HEK293 (cell line): ENCODE results near the gene RUFY2.
A peak's percentile ranks its signal among the peaks of the same experiment; 100 is the strongest.
"Not testable (repeated sequence)": the region's sequence is repeated elsewhere in the genome, so short reads cannot be mapped to it uniquely, and the experiment has no call there.

Experiments used
- CTCF ChIA-PET: fragments of 350-600 bp; formaldehyde crosslinking; extraction: SDS; loops from one replicate; lab custom pipeline; 2021; ENCODE audit warnings: antibody characterized with exemption; lab: Yijun Ruan, JAX
- POLR2A ChIA-PET: fragments of 300-600 bp; formaldehyde crosslinking; extraction: SDS; loops from one replicate; lab custom pipeline; 2020; ENCODE audit warnings: antibody characterized with exemption, inconsistent platforms; lab: Yijun Ruan, JAX
- H3K27ac ChIP-seq: fragments of 200-500 bp; sonication (Bioruptor generic); 2 replicates; pipeline ENCODE4 v1.5.1; 2014; ENCODE audit warnings: low read depth, low read length, control low read depth, inconsistent platforms; ENCODE audit errors: extremely low read depth
- H3K36me3 ChIP-seq, 2 experiments: fragments of 200-500 bp in 1 of 2; sonication (Bioruptor generic) in 1 of 2; 1 replicate in 1 of 2; 2 replicates in 1 of 2; pipeline ENCODE4 v1.5.1; 2014 to 2017; ENCODE audit warnings: inconsistent platforms in 2 of 2, low read length in 2 of 2; ENCODE audit not compliant: control insufficient read depth in 2 of 2, insufficient read depth in 1 of 2
- H3K4me1 ChIP-seq: fragments of 200-500 bp; sonication (Bioruptor generic); 2 replicates; pipeline ENCODE4 v1.5.1; 2014; ENCODE audit warnings: mild to moderate bottlenecking, low read length, inconsistent platforms; ENCODE audit not compliant: control insufficient read depth, insufficient read depth
- H3K4me3 ChIP-seq: 2 replicates; pipeline ENCODE4 v1.5.1; 2011; ENCODE audit warnings: low read depth, mild to moderate bottlenecking, control low read depth, low read length, moderate library complexity
- H3K9me3 ChIP-seq: fragments of 200-500 bp; sonication (Bioruptor generic); 2 replicates; pipeline ENCODE4 v1.5.1; 2014; ENCODE audit warnings: low read depth, low read length, inconsistent platforms; ENCODE audit not compliant: control insufficient read depth, insufficient read depth
- BCL11B ChIP-seq: fragments of 450-650 bp; formaldehyde crosslinking; IDR thresholded peaks from 2 replicates; pipeline ENCODE4 v1.5.1; 2016; ENCODE audit warnings: low read depth, missing biosample characterization, missing genetic modification characterization
- GLIS1 ChIP-seq: fragments of 450-650 bp; formaldehyde crosslinking; IDR thresholded peaks from 2 replicates; pipeline ENCODE4 v1.5.1; 2016; ENCODE audit warnings: missing biosample characterization, missing genetic modification characterization
- KLF7 ChIP-seq: fragments of 450-650 bp; formaldehyde crosslinking; IDR thresholded peaks from 2 replicates; pipeline ENCODE4 v1.5.1; 2016; ENCODE audit warnings: missing biosample characterization, missing genetic modification characterization, borderline replicate concordance
- KLF8 ChIP-seq: fragments of 450-650 bp; formaldehyde crosslinking; IDR thresholded peaks from 2 replicates; pipeline ENCODE4 v1.5.1; 2016; ENCODE audit warnings: missing biosample characterization, missing genetic modification characterization
- OSR2 ChIP-seq: fragments of 450-650 bp; formaldehyde crosslinking; IDR thresholded peaks from 2 replicates; pipeline ENCODE4 v1.5.1; 2016; ENCODE audit warnings: missing biosample characterization, missing genetic modification characterization
- SCRT2 ChIP-seq: fragments of 450-650 bp; formaldehyde crosslinking; IDR thresholded peaks from 2 replicates; pipeline ENCODE4 v1.5.1; 2016; ENCODE audit warnings: missing biosample characterization, missing genetic modification characterization
- ZBTB17 ChIP-seq: fragments of 450-650 bp; formaldehyde crosslinking; IDR thresholded peaks from 2 replicates; pipeline ENCODE4 v1.5.1; 2016; ENCODE audit warnings: missing biosample characterization, missing genetic modification characterization
- ZBTB44 ChIP-seq: fragments of 450-650 bp; IDR thresholded peaks from 2 replicates; pipeline ENCODE4 v1.5.1; 2018; ENCODE audit warnings: missing biosample characterization, mild to moderate bottlenecking, missing genetic modification characterization
- ZNF10 ChIP-seq: fragments of 450-650 bp; formaldehyde crosslinking; IDR thresholded peaks from 2 replicates; pipeline ENCODE4 v1.5.1; 2017; ENCODE audit warnings: missing biosample characterization, missing genetic modification characterization
- ZNF146 ChIP-seq: fragments of 450-650 bp; formaldehyde crosslinking; IDR thresholded peaks from 2 replicates; pipeline ENCODE4 v1.5.1; 2016; ENCODE audit warnings: missing biosample characterization, missing genetic modification characterization
- ZNF248 ChIP-seq: fragments of 450-650 bp; formaldehyde crosslinking; IDR thresholded peaks from 2 replicates; pipeline ENCODE4 v1.5.1; 2017; ENCODE audit warnings: missing biosample characterization, missing genetic modification characterization
- ZNF292 ChIP-seq: fragments of 450-650 bp; formaldehyde crosslinking; IDR thresholded peaks from 2 replicates; pipeline ENCODE4 v1.5.1; 2016; ENCODE audit warnings: low read depth, missing biosample characterization, missing genetic modification characterization, borderline replicate concordance
- ZNF391 ChIP-seq: fragments of 450-650 bp; formaldehyde crosslinking; IDR thresholded peaks from 2 replicates; pipeline ENCODE4 v1.5.1; 2016; ENCODE audit warnings: low read depth, missing biosample characterization, missing genetic modification characterization, borderline replicate concordance
- ZNF394 ChIP-seq: fragments of 450-650 bp; formaldehyde crosslinking; IDR thresholded peaks from 2 replicates; pipeline ENCODE4 v1.5.1; 2016; ENCODE audit warnings: missing biosample characterization, missing genetic modification characterization, mild to moderate bottlenecking, moderate library complexity, borderline replicate concordance
- ZNF416 ChIP-seq: fragments of 450-650 bp; formaldehyde crosslinking; IDR thresholded peaks from 2 replicates; pipeline ENCODE4 v1.5.1; 2016; ENCODE audit warnings: missing biosample characterization, missing genetic modification characterization
- ZNF510 ChIP-seq: fragments of 450-650 bp; formaldehyde crosslinking; IDR thresholded peaks from 2 replicates; pipeline ENCODE4 v1.5.1; 2018; ENCODE audit warnings: mild to moderate bottlenecking, missing genetic modification characterization, missing biosample characterization; ENCODE audit not compliant: insufficient replicate concordance
- ZNF785 ChIP-seq: fragments of 450-650 bp; formaldehyde crosslinking; IDR thresholded peaks from 2 replicates; pipeline ENCODE4 v1.5.1; 2016; ENCODE audit warnings: missing biosample characterization, missing genetic modification characterization
- TF ChIP-seq, protein P1 (sequence below): fragments of 450-650 bp; formaldehyde crosslinking; IDR thresholded peaks from 2 replicates; pipeline ENCODE4 v1.5.1; 2016; ENCODE audit warnings: missing biosample characterization, missing genetic modification characterization
- TF ChIP-seq, protein P2 (sequence below): fragments of 450-650 bp; formaldehyde crosslinking; IDR thresholded peaks from 2 replicates; pipeline ENCODE4 v1.5.1; 2016; ENCODE audit warnings: missing biosample characterization, missing genetic modification characterization

Gene RUFY2

GRCh38 chr10:68449698-68450097 is 42.6 kb upstream of the RUFY2 start:
- peak; percentile 69; the same call in 1 of the 2 replicates for TF ChIP-seq ZNF394 (tag by site-specific recombination)
- TF ChIP-seq, protein P1, sequence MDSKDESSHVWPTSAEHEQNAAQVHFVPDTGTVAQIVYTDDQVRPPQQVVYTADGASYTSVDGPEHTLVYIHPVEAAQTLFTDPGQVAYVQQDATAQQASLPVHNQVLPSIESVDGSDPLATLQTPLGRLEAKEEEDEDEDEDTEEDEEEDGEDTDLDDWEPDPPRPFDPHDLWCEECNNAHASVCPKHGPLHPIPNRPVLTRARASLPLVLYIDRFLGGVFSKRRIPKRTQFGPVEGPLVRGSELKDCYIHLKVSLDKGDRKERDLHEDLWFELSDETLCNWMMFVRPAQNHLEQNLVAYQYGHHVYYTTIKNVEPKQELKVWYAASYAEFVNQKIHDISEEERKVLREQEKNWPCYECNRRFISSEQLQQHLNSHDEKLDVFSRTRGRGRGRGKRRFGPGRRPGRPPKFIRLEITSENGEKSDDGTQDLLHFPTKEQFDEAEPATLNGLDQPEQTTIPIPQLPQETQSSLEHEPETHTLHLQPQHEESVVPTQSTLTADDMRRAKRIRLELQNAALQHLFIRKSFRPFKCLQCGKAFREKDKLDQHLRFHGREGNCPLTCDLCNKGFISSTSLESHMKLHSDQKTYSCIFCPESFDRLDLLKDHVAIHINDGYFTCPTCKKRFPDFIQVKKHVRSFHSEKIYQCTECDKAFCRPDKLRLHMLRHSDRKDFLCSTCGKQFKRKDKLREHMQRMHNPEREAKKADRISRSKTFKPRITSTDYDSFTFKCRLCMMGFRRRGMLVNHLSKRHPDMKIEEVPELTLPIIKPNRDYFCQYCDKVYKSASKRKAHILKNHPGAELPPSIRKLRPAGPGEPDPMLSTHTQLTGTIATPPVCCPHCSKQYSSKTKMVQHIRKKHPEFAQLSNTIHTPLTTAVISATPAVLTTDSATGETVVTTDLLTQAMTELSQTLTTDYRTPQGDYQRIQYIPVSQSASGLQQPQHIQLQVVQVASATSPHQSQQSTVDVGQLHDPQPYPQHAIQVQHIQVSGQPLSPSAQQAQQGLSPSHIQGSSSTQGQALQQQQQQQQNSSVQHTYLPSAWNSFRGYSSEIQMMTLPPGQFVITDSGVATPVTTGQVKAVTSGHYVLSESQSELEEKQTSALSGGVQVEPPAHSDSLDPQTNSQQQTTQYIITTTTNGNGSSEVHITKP (tag by site-specific recombination): peak; percentile 65
- not testable (repeated sequence) for H3K4me1 ChIP-seq, H3K27ac ChIP-seq, H3K9me3 ChIP-seq, H3K4me3 ChIP-seq
- H3K36me3 ChIP-seq: peaks cover 68 to 70% of the 10 kb centered on the region in 2 experiments
- CTCF ChIA-PET: interaction anchor here (1.0 kb wide), 1 partner anchor 21 kb away, joined by 5 read pairs; no protein-coding TSS in a partner anchor
- POLR2A ChIA-PET: interaction anchor here (1.0 to 1.4 kb wide), 2 partner anchors 10 to 43 kb away, joined by 6 to 10 read pairs; partner anchors contain the start of gene RUFY2

DNA sequence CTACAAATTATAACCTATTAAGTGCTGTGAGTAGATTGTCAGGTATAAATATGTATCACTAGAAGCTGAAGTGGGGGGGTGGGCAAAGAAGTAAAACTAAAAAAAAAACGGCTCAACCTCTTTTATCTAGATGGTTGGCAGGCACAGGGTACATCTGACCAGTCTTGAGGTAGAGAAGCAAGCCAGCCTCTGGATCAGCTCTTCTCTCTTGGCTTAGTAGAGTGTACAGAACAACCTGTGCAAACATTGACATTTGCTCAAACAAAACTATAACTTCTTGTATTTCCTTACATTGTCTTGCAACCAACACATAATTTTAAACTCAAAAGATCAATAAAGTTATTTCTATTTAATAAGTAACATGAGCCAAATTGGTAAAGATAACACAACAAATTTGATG is 39.1 kb upstream of the RUFY2 start:
- Histone ChIP-seq H3K36me3 (peaks cover 54 to 64% of the 10 kb centered on the region in 2 experiments), H3K4me1 (no peaks in the 10 kb centered on the region), H3K9me3 (no peaks in the 10 kb centered on the region), H3K27ac (no peak overlapping the region), H3K4me3 (no peak overlapping the region)
- ChIA-PET POLR2A (no interaction called here), CTCF (no interaction called here)
- TF ChIP-seq ZBTB17: no peak
- TF ChIP-seq KLF7 (tag by site-specific recombination): no peak
- no peak for TF ChIP-seq OSR2
- TF ChIP-seq ZNF391 (tag by site-specific recombination): no peak
- TF ChIP-seq ZNF248 (tag by site-specific recombination): no peak
- TF ChIP-seq GLIS1: no peak
- TF ChIP-seq SCRT2: no peak
- TF ChIP-seq ZNF785: no peak
- TF ChIP-seq ZBTB44 (tag by site-specific recombination): no peak
- TF ChIP-seq ZNF292 (tag by site-specific recombination): no peak
- no peak for TF ChIP-seq ZNF416
- no peak for TF ChIP-seq ZNF10 (tag by site-specific recombination)
- TF ChIP-seq ZNF146 (tag by site-specific recombination): no peak
- TF ChIP-seq ZNF510 (tag by site-specific recombination): no peak
- TF ChIP-seq, protein P2, sequence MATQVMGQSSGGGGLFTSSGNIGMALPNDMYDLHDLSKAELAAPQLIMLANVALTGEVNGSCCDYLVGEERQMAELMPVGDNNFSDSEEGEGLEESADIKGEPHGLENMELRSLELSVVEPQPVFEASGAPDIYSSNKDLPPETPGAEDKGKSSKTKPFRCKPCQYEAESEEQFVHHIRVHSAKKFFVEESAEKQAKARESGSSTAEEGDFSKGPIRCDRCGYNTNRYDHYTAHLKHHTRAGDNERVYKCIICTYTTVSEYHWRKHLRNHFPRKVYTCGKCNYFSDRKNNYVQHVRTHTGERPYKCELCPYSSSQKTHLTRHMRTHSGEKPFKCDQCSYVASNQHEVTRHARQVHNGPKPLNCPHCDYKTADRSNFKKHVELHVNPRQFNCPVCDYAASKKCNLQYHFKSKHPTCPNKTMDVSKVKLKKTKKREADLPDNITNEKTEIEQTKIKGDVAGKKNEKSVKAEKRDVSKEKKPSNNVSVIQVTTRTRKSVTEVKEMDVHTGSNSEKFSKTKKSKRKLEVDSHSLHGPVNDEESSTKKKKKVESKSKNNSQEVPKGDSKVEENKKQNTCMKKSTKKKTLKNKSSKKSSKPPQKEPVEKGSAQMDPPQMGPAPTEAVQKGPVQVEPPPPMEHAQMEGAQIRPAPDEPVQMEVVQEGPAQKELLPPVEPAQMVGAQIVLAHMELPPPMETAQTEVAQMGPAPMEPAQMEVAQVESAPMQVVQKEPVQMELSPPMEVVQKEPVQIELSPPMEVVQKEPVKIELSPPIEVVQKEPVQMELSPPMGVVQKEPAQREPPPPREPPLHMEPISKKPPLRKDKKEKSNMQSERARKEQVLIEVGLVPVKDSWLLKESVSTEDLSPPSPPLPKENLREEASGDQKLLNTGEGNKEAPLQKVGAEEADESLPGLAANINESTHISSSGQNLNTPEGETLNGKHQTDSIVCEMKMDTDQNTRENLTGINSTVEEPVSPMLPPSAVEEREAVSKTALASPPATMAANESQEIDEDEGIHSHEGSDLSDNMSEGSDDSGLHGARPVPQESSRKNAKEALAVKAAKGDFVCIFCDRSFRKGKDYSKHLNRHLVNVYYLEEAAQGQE: no peak
- no peak for TF ChIP-seq KLF8
- no peak for TF ChIP-seq BCL11B (tag by site-specific recombination)
